WTC11 (cell line): ENCODE results near the gene ZNF804B. TPM values are rescaled to one million over a fixed set of nuclear protein-coding genes. Genes with fewer than 3 reads are reported as not detected.

ENCODE experiments used
- ATAC-seq: fragments of 200-7000 bp; cut with Tn5 transposase; 2 replicates; pipeline ENCODE4 v1.10.0; 2021; ENCODE audit warnings: mild to moderate bottlenecking, moderate library complexity
- CTCF ChIA-PET: fragments of 300-600 bp; sonication (Branson Sonifier 250); formaldehyde crosslinking; loops from one replicate; lab custom pipeline; 2021; ENCODE audit warnings: antibody characterized with exemption; lab: Charles Lee
- POLR2A ChIA-PET: fragments of 350-600 bp; sonication (Branson Sonifier 250); formaldehyde crosslinking; loops from one replicate; lab custom pipeline; 2021; ENCODE audit warnings: antibody characterized with exemption; lab: Charles Lee
- DNase-seq: peaks from one replicate; pipeline ENCODE4 v3.0.0; 2021; ENCODE audit warnings: low spot score
- H3K27ac Mint-ChIP-seq: 2 replicates; pipeline ENCODE4 v1.8.0; 2021; ENCODE audit warnings: mixed read lengths
- H3K27me3 Mint-ChIP-seq: 2 replicates; pipeline ENCODE4 v1.8.0; 2021; ENCODE audit warnings: low read depth, mild to moderate bottlenecking, moderate library complexity, mixed read lengths
- H3K36me3 Mint-ChIP-seq: 2 replicates; pipeline ENCODE4 v1.8.0; 2021; ENCODE audit warnings: mixed read lengths
- H3K4me1 Mint-ChIP-seq: 2 replicates; pipeline ENCODE4 v1.8.0; 2022; ENCODE audit warnings: mixed read lengths
- H3K4me3 Mint-ChIP-seq: 2 replicates; pipeline ENCODE4 v1.8.0; 2021; ENCODE audit warnings: mild to moderate bottlenecking, moderate library complexity, mixed read lengths
- H3K9me3 Mint-ChIP-seq: 2 replicates; pipeline ENCODE4 v1.8.0; 2021; ENCODE audit warnings: mixed read lengths
- CREM ChIP-seq: sonication (generic); formaldehyde crosslinking; IDR thresholded peaks from 2 replicates; pipeline ENCODE4 v1.8.1; 2022; ENCODE audit warnings: mild to moderate bottlenecking, missing genetic modification reagents, moderate library complexity
- ESRRA ChIP-seq: sonication (generic); formaldehyde crosslinking; IDR thresholded peaks from 2 replicates; pipeline ENCODE4 v1.8.1; 2022; ENCODE audit warnings: mild to moderate bottlenecking, missing genetic modification reagents, borderline replicate concordance
- FOXP4 ChIP-seq: sonication (generic); formaldehyde crosslinking; IDR thresholded peaks from 2 replicates; pipeline ENCODE4 v1.8.0; 2022; ENCODE audit warnings: mild to moderate bottlenecking, missing genetic modification reagents
- GTF2I ChIP-seq: fragments of 250-450 bp; sonication (Bioruptor Pico); conservative IDR thresholded peaks from 2 replicates; pipeline ENCODE4 v1.4.0; 2021; ENCODE audit warnings: mild to moderate bottlenecking
- IRF2 ChIP-seq: sonication (generic); formaldehyde crosslinking; IDR thresholded peaks from 2 replicates; pipeline ENCODE4 v1.8.0; 2022; ENCODE audit warnings: low read depth, missing genetic modification reagents, borderline replicate concordance
- SMAD3 ChIP-seq: sonication (generic); formaldehyde crosslinking; IDR thresholded peaks from 2 replicates; pipeline ENCODE4 v1.8.0; 2022; ENCODE audit warnings: missing genetic modification reagents, mild to moderate bottlenecking, borderline replicate concordance
- USF2 ChIP-seq: sonication (generic); formaldehyde crosslinking; IDR thresholded peaks from 2 replicates; pipeline ENCODE4 v1.8.1; 2023; ENCODE audit warnings: mild to moderate bottlenecking, missing genetic modification reagents, moderate library complexity
- ZMAT4 ChIP-seq: fragments of 250-450 bp; sonication (Bioruptor Pico); IDR thresholded peaks from 2 replicates; pipeline ENCODE4 v1.9.0; 2021; ENCODE audit warnings: mild to moderate bottlenecking
- total RNA-seq: library from RNA; stranded (reverse); gene quantifications from 3 replicates; pipeline ENCODE4 v1.2.3, GENCODE V29; 2021
- TF ChIP-seq, protein P1 (sequence below): sonication (generic); formaldehyde crosslinking; IDR thresholded peaks from 2 replicates; pipeline ENCODE4 v1.8.1; 2023; ENCODE audit warnings: mild to moderate bottlenecking, missing genetic modification reagents, borderline replicate concordance
- TF ChIP-seq, protein P2 (sequence below): sonication (generic); formaldehyde crosslinking; IDR thresholded peaks from 2 replicates; pipeline ENCODE4 v1.8.0; 2022; ENCODE audit warnings: mild to moderate bottlenecking, missing genetic modification reagents
- TF ChIP-seq, protein P3 (sequence below): sonication (generic); formaldehyde crosslinking; IDR thresholded peaks from 2 replicates; pipeline ENCODE4 v1.8.1; 2023; ENCODE audit warnings: mild to moderate bottlenecking, moderate library complexity, missing genetic modification reagents
- TF ChIP-seq, protein P4 (sequence below): fragments of 250-450 bp; sonication (Bioruptor Pico); IDR thresholded peaks from 2 replicates; pipeline ENCODE4 v1.9.0; 2021; ENCODE audit warnings: mild to moderate bottlenecking, borderline replicate concordance

The ZNF804B gene
- total RNA-seq, 1 experiment from 2014 or later: 0.04 TPM

DNA sequence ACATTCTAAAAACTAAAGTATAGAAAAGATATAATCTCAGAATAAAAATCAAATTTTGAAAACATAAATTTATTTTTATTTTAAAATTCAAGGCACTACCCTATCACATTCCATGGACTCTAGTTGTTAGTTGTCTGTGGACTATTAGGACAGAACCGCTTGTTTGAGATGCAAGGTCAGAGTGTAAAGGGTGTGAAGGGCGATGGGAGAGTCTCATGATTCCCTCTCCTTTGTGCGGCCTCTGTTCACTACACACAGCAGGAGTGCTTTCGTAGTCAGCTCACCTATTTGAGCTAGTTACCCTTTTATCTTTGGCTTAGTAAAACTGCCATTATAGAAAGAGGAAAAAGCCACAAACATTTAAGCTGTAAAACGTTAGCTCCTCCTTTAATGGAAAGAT lies 225.8 kb downstream of the ZNF804B start:
- no peaks in the 10 kb centered on the region for H3K36me3 Mint-ChIP-seq
- ATAC-seq: peak; percentile 64; the same call in 1 of the 2 replicates
- TF ChIP-seq CREM (no peak), ZMAT4 (CRISPR knock-in tag) (no peak), FOXP4 (CRISPR knock-in tag) (no peak), IRF2 (CRISPR knock-in tag) (no peak), SMAD3 (CRISPR knock-in tag) (no peak), GTF2I (no peak), ESRRA (CRISPR knock-in tag) (no peak)
- TF ChIP-seq, protein P1, sequence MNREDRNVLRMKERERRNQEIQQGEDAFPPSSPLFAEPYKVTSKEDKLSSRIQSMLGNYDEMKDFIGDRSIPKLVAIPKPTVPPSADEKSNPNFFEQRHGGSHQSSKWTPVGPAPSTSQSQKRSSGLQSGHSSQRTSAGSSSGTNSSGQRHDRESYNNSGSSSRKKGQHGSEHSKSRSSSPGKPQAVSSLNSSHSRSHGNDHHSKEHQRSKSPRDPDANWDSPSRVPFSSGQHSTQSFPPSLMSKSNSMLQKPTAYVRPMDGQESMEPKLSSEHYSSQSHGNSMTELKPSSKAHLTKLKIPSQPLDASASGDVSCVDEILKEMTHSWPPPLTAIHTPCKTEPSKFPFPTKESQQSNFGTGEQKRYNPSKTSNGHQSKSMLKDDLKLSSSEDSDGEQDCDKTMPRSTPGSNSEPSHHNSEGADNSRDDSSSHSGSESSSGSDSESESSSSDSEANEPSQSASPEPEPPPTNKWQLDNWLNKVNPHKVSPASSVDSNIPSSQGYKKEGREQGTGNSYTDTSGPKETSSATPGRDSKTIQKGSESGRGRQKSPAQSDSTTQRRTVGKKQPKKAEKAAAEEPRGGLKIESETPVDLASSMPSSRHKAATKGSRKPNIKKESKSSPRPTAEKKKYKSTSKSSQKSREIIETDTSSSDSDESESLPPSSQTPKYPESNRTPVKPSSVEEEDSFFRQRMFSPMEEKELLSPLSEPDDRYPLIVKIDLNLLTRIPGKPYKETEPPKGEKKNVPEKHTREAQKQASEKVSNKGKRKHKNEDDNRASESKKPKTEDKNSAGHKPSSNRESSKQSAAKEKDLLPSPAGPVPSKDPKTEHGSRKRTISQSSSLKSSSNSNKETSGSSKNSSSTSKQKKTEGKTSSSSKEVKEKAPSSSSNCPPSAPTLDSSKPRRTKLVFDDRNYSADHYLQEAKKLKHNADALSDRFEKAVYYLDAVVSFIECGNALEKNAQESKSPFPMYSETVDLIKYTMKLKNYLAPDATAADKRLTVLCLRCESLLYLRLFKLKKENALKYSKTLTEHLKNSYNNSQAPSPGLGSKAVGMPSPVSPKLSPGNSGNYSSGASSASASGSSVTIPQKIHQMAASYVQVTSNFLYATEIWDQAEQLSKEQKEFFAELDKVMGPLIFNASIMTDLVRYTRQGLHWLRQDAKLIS (CRISPR knock-in tag): no peak
- TF ChIP-seq, protein P2, sequence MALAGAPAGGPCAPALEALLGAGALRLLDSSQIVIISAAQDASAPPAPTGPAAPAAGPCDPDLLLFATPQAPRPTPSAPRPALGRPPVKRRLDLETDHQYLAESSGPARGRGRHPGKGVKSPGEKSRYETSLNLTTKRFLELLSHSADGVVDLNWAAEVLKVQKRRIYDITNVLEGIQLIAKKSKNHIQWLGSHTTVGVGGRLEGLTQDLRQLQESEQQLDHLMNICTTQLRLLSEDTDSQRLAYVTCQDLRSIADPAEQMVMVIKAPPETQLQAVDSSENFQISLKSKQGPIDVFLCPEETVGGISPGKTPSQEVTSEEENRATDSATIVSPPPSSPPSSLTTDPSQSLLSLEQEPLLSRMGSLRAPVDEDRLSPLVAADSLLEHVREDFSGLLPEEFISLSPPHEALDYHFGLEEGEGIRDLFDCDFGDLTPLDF (CRISPR knock-in tag): no peak
- TF ChIP-seq, protein P3, sequence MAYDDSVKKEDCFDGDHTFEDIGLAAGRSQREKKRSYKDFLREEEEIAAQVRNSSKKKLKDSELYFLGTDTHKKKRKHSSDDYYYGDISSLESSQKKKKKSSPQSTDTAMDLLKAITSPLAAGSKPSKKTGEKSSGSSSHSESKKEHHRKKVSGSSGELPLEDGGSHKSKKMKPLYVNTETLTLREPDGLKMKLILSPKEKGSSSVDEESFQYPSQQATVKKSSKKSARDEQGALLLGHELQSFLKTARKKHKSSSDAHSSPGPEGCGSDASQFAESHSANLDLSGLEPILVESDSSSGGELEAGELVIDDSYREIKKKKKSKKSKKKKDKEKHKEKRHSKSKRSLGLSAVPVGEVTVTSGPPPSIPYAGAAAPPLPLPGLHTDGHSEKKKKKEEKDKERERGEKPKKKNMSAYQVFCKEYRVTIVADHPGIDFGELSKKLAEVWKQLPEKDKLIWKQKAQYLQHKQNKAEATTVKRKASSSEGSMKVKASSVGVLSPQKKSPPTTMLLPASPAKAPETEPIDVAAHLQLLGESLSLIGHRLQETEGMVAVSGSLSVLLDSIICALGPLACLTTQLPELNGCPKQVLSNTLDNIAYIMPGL (CRISPR knock-in tag): no peak
- TF ChIP-seq, all 79 proteins: peak for 0
- CTCF ChIA-PET: no interaction called here
- POLR2A ChIA-PET: no interaction called here
- no peak overlapping the region for H3K4me3 Mint-ChIP-seq
- peaks cover 14% of the 10 kb centered on the region for H3K4me1 Mint-ChIP-seq
- no peak overlapping the region for H3K27ac Mint-ChIP-seq
- H3K9me3 Mint-ChIP-seq: peaks cover 6% of the 10 kb centered on the region
- peak; percentile 10 for DNase-seq
- H3K27me3 Mint-ChIP-seq: no peaks in the 10 kb centered on the region

DNA sequence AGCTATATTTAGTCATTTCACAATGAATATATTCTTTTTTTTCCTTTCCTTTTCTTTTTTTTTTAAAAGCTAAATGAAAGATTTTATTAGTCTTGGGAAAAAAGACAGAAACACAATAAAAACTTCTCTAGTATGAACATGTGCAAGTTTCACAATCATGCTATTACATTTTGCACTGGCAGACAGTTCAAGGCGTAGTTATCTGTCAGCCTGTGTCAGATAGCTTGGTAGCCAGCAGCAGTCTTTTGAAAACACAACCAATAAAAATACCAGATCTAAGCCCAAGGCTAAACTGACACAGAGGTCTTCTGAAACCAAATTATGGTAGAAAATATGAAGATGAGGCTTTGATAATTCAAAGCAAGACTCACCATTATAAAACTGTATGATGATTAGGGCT lies 241.8 kb downstream of the ZNF804B start:
- no peak for ATAC-seq
- ChIA-PET CTCF (no interaction called here), POLR2A (no interaction called here)
- Mint-ChIP-seq H3K4me1 (peaks cover 11% of the 10 kb centered on the region), H3K27ac (no peak overlapping the region), H3K36me3 (no peaks in the 10 kb centered on the region), H3K27me3 (no peaks in the 10 kb centered on the region), H3K9me3 (no peaks in the 10 kb centered on the region), H3K4me3 (no peak overlapping the region)
- DNase-seq: no peak
- TF ChIP-seq, protein P4, sequence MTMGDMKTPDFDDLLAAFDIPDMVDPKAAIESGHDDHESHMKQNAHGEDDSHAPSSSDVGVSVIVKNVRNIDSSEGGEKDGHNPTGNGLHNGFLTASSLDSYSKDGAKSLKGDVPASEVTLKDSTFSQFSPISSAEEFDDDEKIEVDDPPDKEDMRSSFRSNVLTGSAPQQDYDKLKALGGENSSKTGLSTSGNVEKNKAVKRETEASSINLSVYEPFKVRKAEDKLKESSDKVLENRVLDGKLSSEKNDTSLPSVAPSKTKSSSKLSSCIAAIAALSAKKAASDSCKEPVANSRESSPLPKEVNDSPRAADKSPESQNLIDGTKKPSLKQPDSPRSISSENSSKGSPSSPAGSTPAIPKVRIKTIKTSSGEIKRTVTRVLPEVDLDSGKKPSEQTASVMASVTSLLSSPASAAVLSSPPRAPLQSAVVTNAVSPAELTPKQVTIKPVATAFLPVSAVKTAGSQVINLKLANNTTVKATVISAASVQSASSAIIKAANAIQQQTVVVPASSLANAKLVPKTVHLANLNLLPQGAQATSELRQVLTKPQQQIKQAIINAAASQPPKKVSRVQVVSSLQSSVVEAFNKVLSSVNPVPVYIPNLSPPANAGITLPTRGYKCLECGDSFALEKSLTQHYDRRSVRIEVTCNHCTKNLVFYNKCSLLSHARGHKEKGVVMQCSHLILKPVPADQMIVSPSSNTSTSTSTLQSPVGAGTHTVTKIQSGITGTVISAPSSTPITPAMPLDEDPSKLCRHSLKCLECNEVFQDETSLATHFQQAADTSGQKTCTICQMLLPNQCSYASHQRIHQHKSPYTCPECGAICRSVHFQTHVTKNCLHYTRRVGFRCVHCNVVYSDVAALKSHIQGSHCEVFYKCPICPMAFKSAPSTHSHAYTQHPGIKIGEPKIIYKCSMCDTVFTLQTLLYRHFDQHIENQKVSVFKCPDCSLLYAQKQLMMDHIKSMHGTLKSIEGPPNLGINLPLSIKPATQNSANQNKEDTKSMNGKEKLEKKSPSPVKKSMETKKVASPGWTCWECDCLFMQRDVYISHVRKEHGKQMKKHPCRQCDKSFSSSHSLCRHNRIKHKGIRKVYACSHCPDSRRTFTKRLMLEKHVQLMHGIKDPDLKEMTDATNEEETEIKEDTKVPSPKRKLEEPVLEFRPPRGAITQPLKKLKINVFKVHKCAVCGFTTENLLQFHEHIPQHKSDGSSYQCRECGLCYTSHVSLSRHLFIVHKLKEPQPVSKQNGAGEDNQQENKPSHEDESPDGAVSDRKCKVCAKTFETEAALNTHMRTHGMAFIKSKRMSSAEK: no peak
- no peak for TF ChIP-seq USF2
- TF ChIP-seq, protein P1 (CRISPR knock-in tag): no peak
